Stimulated activated CD8-positive, alpha-beta memory T cell treated with anti-CD3 and anti-CD28 coated beads, Interleukin-15, amount 100 ng/mL, for 24 hours (primary cell): ENCODE results near the gene TMED8.

Experiments
- DNase-seq: peaks from one replicate; pipeline ENCODE4 v3.0.0-alpha.2; 2020; ENCODE audit warnings: low read depth

Gene TMED8

GRCh38 chr14:77296155-77296554, 80.7 kb downstream of the TMED8 start:
- no peak for DNase-seq

- DNase-seq = no peak
Measured at GRCh38 chr14:77290705-77291104, 86.2 kb downstream of the TMED8 start.

GRCh38 chr14:77286576-77286975, 90.3 kb downstream of the TMED8 start:
- no peak for DNase-seq
